ENCODE results near the gene WDR86.

The WDR86 gene

GRCh38 chr7:151346470-151346769 lies 63.4 kb downstream of the WDR86 start:
- DNase-seq (ENCODE audit: low spot score), result no peak

- no peak for DNase-seq (ENCODE audit: low spot score)
Observed at GRCh38 chr7:151345576-151346469, 64.0 kb downstream of the WDR86 start.

GRCh38 chr7:151343516-151343915 lies 66.3 kb downstream of the WDR86 start:
- no peak for DNase-seq (ENCODE audit: low spot score)

- DNase-seq (ENCODE audit: low spot score), result no peak
Observed at GRCh38 chr7:151342811-151343210, 67.0 kb downstream of the WDR86 start.

- DNase-seq (ENCODE audit: low spot score), result peak; percentile 46
Observed at GRCh38 chr7:151342102-151342646, 67.7 kb downstream of the WDR86 start.

GRCh38 chr7:151341357-151342101 lies 68.3 kb downstream of the WDR86 start, which contains the start of gene NUB1:
Gene NUB1 (plus strand): TSS chr7:151341812. CDS start chr7:151345350, 3,538 bp downstream.
- DNase-seq (ENCODE audit: low spot score), result peak; percentile 89

- DNase-seq (ENCODE audit: low spot score), result no peak
Observed at GRCh38 chr7:151340794-151341356, 69.0 kb downstream of the WDR86 start.

- peak; percentile 33 for DNase-seq (ENCODE audit: low spot score)
Observed at GRCh38 chr7:151339651-151340382, 70.0 kb downstream of the WDR86 start.

GRCh38 chr7:151338809-151339208 lies 71.0 kb downstream of the WDR86 start:
- no peak for DNase-seq (ENCODE audit: low spot score)

- DNase-seq (ENCODE audit: low spot score), result no peak
Observed at GRCh38 chr7:151337346-151337745, 72.5 kb downstream of the WDR86 start.

- no peak for DNase-seq (ENCODE audit: low spot score)
Observed at GRCh38 chr7:151336027-151336708, 73.7 kb downstream of the WDR86 start.

GRCh38 chr7:151334628-151335027 lies 75.2 kb downstream of the WDR86 start:
- no peak for DNase-seq (ENCODE audit: low spot score)
